ENCODE results near the gene C1orf21.

Gene C1orf21

DNA sequence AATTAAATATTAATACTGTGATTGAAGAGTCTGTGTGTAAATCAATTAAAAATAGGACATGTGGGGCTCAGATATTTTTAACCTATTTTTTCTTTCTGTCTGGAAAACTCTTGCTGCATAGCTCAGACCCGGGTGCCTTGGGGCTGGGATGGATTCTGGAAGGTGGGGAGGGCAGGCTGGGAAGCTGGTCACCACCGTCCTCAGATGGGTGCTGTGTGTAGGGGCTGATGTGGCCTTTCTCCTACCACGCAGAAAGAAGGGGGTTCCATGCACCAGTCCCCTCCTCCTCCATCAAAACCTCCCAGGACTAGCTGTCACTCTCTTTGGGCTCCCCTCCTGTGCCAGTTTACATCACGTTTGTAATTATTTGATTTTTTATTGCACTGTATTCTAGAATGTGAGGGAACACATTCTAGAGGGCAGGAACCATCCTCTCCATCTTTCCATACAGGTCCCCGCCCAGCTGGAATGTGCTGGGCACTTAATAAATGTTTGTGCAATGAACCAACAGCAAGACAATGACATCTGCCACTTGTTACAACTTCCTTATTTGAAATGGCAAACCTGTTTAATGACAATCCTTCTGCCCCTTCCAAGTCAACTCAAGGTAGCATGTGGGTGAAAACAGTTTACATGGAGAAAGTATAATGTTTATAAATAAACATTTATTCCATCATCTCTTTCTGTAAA, 263.5 kb downstream of the C1orf21 start:
- DNase-seq (ENCODE audit: low spot score) = no peak

DNA sequence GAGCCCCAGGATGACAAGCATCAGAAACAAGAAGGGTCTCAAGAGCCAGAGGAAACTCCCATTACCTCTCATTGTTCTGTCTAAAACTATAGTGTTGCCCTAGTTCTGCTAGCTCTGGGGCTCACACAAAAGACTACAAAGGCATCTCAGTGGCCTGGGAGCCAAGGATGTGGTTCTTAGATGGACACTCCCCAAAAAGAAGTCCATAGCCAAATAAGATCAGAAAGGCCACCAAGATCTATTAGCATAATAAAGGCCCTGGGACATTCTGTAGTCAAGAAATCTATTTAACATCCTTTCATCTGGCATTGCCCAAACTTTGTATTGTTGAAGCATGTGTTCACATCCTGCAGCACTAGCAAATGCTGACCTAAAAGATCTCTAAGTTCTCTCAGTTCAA, 268.4 kb downstream of the C1orf21 start:
- DNase-seq (ENCODE audit: low spot score) = no peak

DNA sequence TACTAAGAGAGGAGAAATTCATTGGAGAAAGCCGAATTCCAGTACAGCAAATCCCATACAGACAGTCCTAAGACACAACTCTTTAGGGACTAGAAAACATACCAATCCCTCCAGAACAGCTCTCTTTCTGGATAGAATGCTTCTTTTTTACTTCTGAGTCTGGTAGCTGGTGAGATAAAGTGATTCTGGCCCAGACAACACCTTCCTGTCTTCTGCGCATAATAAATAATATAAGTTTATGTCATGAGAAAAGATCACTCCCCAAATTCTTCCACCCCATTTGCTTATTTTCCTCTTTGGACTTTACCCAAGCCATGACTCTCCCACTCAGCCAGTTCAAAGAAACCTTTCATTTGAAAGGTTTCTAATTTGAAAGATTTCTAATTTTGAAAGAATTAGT, 269.4 kb downstream of the C1orf21 start:
- DNase-seq (ENCODE audit: low spot score) = no peak

DNA sequence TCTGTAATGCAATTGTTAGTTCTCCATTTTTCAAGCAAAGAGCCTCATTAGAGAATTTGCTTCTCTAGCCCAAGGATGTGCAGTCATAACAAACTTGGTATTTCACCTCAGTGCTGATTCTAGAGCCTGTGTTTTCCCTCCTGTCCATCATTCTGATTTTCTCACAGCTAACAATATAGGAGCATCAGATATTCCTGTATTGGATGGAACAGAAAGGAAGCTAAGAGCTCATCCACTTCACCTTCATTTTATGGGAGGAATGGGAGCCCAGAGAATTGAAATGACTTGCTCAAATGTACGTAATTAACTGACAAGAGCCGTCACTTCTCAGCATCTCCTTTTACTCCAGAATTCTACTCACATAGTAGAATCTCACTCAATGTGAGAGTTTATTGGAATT, 271.2 kb downstream of the C1orf21 start:
- no peak for DNase-seq (ENCODE audit: low spot score)

DNA sequence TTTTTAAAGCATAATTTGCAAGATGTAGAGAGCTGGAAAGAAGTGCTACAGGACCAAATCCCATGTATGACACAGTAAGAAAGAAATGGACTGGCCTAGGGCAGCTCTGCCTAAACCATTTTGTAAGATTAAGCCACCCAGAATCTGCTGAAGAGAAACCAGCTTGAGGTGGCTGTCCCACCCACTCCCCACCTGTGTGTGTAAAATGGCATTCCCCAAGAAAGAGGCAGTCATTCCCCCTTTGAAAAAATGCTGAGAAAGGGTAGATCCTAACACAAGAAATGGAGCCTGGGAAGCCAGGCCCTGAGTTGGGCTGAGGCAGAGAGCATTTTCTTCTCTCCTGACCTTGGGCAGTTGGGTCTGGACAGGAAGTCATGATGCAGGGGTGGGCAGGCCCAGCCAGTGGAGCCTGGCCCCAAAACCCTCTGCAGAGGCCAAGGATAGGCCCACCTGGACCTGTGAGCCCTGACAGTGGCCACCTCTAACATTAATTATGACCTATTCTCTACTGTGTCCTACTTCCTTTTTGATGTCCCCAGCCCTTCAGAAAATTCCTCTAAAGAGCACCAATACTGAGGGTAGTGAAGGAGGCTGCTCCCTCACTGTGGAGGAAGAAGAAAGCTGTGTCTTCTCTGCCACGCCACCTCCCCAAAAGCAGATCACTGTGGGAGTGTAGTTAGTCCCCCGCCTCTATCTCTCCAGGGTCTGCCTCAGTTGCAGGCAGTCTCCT, 273.8 kb downstream of the C1orf21 start:
- no peak for DNase-seq (ENCODE audit: low spot score)

DNA sequence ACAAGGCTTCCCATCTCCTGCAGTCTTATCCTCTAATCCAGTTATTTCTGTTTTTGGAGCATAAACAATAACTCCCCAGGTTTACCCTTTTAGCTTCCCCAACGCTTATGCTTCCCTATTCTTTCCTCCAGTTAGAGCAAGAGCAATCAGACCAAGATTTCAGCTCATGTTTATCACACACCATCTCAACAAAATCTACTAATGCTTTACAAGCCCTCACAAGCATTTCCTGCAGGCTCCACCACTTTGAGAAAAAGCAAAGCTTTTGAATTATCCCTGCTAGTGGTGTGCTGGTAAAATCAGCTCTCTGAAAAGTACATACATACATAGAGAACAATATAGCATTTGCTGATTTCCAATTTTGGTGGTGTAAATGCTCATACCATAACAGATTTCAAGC, 275.0 kb downstream of the C1orf21 start:
- no peak for DNase-seq (ENCODE audit: low spot score)

DNA sequence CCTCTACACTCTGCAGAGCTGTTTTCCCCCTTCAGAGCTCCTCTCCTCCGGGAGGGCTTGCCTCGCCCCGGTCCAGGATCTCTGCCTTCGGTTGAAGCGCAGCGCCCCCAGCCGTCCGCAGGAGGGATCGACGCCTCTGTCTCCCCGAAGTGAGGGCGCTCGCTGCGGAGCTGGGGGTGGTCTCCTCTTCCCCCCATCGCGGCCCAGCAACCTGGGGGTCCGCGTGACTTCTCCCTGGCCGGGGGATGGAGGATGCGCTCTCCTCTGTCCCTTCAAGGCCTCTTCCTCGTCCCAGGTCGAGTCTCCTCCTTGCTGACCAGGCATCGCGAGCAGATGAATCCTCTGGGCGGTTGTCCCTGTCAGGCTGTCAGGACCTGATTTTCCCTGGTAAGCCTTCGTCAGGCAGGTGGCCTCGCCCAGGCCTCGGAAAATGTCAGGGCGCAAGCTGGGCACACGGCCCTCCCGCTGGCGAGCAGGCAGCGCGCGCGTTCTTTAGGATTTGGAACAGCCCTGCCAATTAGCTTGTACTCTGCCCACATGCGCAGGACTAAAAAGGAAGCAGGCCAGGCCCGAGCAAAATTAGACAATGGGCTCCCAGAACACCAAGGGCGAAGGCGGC, 277.3 kb downstream of the C1orf21 start:
- peak; percentile 5 for DNase-seq (ENCODE audit: low spot score)

DNA sequence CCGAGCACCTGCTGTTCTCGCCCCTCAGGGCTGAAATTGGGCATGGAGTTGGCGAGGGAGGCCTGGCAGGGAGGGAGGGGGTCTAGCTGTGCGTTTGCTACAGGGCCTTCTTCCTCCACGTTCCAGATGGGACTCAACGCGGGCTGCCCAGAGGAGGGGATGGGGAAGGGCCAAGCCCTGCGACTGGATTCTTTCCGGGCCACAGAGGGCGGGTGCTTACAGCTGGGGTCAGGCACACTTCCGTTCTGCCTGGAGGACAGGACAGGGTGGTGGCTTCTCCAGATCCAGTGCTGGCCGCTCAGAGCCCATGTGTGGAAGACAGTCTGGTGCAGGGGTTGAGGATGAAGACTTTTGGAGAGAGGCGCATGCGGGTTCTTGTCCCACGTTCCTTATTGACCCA, 277.8 kb downstream of the C1orf21 start:
- DNase-seq (ENCODE audit: low spot score) = no peak

DNA sequence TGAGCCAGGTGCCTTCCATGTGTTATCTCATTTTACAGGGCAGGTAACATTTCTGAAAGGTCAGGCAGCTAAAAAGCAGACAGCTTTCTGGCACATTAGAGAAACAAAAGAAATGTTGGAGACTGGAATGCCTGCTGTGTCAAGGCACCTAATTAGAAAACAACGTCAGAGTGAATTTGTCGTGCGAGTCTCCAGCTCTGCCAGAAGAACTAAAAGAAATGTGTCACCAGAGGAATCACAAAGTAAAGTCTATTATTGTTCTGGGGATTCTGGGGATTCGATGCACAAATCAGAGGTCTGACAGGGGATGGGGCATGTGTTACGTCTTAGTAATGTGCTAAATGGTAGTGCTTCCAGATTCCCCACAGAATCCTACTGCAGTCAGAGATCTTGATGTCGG, 278.5 kb downstream of the C1orf21 start:
- DNase-seq (ENCODE audit: low spot score) = no peak

DNA sequence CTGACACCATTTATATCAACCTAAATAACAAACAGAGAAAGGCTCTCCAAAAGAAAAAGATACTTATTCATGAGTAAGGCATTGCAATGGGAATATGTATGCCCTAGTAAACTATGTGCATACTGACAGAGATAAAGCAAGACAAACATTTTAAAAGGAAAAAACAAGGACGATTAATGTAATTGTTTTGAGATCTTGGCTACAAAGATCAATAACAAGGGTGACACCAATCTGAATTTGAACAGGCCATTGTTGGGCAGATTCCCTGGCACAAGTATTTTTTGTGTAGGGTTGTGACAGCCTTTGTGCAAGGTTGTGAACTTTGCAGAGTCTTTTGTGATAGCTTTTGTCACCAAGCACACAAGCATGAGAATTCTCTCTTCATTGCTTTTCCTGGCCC, 282.6 kb downstream of the C1orf21 start:
- no peak for DNase-seq (ENCODE audit: low spot score)

DNA sequence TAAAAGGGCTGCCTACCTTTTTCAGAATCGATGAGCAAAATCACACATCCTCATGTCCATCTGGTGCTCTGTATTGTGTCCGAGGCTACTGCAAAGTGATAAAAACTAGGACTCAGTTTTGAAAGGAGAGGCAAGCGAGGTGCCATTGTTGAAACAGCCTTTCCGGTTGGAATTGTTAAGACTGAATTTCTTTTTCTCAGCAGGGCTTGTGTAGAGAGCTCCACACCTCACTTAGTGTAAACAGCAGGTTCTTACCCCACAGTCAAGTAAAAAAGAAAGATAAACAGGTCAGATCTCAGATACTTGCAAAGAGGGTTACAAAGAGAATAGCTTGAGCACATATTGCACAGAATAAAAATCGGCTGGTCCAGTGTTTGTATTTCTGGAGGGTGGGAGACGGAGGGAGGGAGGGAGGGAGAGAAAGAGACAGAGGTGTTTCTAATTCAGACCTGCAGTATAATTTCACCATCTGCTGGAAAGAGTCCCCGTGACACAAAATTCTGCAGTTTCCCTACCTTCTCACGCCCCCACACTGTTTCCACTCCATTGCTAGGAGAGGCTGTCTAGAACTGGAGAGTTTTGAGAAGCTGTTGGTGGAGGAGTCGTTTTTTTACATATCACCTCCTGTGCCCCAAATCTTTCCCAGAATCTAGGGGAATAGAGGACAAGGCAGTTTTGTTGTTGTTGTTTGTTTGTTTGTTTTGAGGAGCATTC, 285.3 kb downstream of the C1orf21 start:
- DNase-seq (ENCODE audit: low spot score) = no peak

DNA sequence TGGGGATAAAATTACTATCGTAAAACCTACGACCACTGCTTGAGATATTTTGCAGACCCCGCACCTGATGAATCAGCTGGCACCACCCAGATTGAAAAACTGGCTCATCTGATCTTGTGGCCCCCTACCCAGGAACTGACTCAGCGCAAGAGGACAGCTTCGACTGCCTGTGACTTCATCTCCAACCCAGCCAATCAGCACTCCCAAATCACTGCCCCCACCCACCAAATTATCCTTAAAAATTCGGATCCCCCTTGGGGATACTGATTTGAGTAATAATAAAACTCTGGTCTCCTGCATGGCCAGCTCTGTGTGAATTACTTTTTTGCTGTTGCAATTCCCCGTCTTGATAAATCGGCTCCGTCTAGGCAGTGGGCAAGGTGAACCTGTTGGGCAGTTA, 286.5 kb downstream of the C1orf21 start:
- no peak for DNase-seq (ENCODE audit: low spot score)

DNA sequence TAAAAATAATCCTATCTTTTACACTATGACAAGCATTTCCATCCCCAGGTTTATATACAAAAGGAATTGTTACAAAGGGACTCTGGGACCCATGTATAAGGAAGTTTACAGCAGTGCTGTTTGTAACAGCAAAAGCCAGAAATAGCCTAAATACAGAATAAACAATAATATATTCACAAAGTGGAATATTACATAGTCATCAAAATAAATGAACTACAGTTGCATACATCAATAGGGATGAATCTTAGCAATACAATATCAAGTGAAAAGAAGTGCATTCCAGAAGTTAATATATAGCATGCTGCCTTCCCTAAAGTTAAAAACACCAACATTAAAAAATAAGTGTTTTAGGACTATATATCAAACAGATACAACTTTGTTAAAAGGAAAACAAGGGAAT, 290.5 kb downstream of the C1orf21 start:
- no peak for DNase-seq (ENCODE audit: low spot score)
